ENCODE data around the gene EGF.

DNA sequence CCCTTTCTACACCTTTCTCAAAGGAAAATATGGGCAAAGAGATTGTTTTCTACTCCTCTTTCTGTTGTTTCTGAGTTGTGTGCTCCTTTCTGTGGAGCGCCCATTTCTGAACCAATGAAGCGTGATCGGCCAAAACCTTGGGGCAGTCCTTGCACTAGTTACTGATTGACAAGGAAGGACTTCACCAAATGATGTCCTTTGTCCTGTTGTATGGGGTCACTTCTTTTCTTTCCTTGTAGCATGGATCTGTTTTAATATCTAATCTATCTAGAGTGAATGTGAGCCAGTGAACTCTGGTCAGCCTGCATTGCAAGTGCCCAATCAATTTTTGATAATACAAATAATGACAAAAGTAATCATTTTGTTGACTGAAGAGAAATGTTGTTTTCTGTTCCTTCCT is 94.5 kb downstream of the EGF start:
- TF ChIP-seq GATA2 (IDR thresholded peaks at IDR 0.05; ENCODE audit: low read depth, low read length) (no peak), GATA3 (IDR thresholded peaks at IDR 0.05; ENCODE audit: low read depth, low read length) (no peak)

Data from SH-SY5Y (cell line).